Measurements from ENCODE around the gene ODF2. TPM values are rescaled to one million over a fixed set of nuclear protein-coding genes. Genes with fewer than 3 reads are reported as not detected.

The ODF2 gene
- total and polyA plus RNA-seq, 7 donors = 6.7 to 20.5 (median 9.6) TPM

Other genes starting within 250 kb of the ODF2 start
- 10 to 100 TPM; 63.5 to 85.3 (median 76.7) TPM for gene GOLGA2, start 180.0 kb upstream of the ODF2 start, total RNA-seq
- gene GOLGA2, start 180.0 kb upstream of the ODF2 start, polyA plus RNA-seq = 10 to 100 TPM; 57.2 to 79.4 (median 72.4) TPM
- gene SWI5, start 179.7 kb upstream of the ODF2 start, total RNA-seq = 10 to 100 TPM in 3 of 4 donors, 1 to 10 TPM in 1; 10.0 to 24.7 (median 13.0) TPM
- gene SWI5, start 179.7 kb upstream of the ODF2 start, polyA plus RNA-seq = 10 to 100 TPM; 20.1 to 23.0 (median 22.6) TPM
- 10 to 100 TPM; 22.2 to 38.4 (median 32.9) TPM for gene TRUB2, start 133.6 kb upstream of the ODF2 start, total RNA-seq
- 10 to 100 TPM; 20.6 to 31.8 (median 21.0) TPM for gene TRUB2, start 133.6 kb upstream of the ODF2 start, polyA plus RNA-seq
- 10 to 100 TPM; 20.0 to 26.8 (median 23.1) TPM for gene COQ4, start 133.2 kb upstream of the ODF2 start, total RNA-seq
- 10 to 100 TPM; 32.3 to 60.9 (median 45.9) TPM for gene COQ4, start 133.2 kb upstream of the ODF2 start, polyA plus RNA-seq
- gene SLC27A4, start 115.5 kb upstream of the ODF2 start, total RNA-seq = 10 to 100 TPM; 10.4 to 26.2 (median 17.9) TPM
- 10 to 100 TPM; 24.7 to 61.5 (median 40.1) TPM for gene SLC27A4, start 115.5 kb upstream of the ODF2 start, polyA plus RNA-seq
- gene URM1, start 84.6 kb upstream of the ODF2 start, total RNA-seq = 10 to 100 TPM; 34.5 to 58.7 (median 52.3) TPM
- 100 to 1,000 TPM in 1 of 3 donors, 10 to 100 TPM in 2; 57.9 to 111 (median 88.1) TPM for gene URM1, start 84.6 kb upstream of the ODF2 start, polyA plus RNA-seq
- 1 to 10 TPM; 2.2 to 6.5 (median 4.0) TPM for gene CERCAM, start 35.1 kb upstream of the ODF2 start, total RNA-seq
- gene CERCAM, start 35.1 kb upstream of the ODF2 start, polyA plus RNA-seq = 1 to 10 TPM; 1.7 to 2.5 (median 2.3) TPM
- 10 to 100 TPM; 16.1 to 25.7 (median 23.5) TPM for gene GLE1, start 48.7 kb downstream of the ODF2 start, total RNA-seq
- gene GLE1, start 48.7 kb downstream of the ODF2 start, polyA plus RNA-seq = 10 to 100 TPM; 10.3 to 29.5 (median 13.2) TPM
- 10 to 100 TPM; 42.6 to 91.4 (median 56.2) TPM for gene SPTAN1, start 96.6 kb downstream of the ODF2 start, total RNA-seq
- 10 to 100 TPM; 18.1 to 30.7 (median 26.4) TPM for gene SPTAN1, start 96.6 kb downstream of the ODF2 start, polyA plus RNA-seq
- gene DYNC2I2, start 200.8 kb downstream of the ODF2 start, total RNA-seq = 10 to 100 TPM in 2 of 4 donors, 1 to 10 TPM in 2; 6.3 to 10.3 (median 8.6) TPM
- gene DYNC2I2, start 200.8 kb downstream of the ODF2 start, polyA plus RNA-seq = 10 to 100 TPM; 19.0 to 29.1 (median 25.0) TPM
- gene SET, start 233.2 kb downstream of the ODF2 start, total RNA-seq = 100 to 1,000 TPM; 171 to 283 (median 203) TPM
- 100 to 1,000 TPM; 141 to 244 (median 230) TPM for gene SET, start 233.2 kb downstream of the ODF2 start, polyA plus RNA-seq
- gene PKN3, start 246.5 kb downstream of the ODF2 start, total RNA-seq = 1 to 10 TPM; 2.6 to 5.0 (median 3.4) TPM
- 1 to 10 TPM; 2.9 to 4.4 (median 3.1) TPM for gene PKN3, start 246.5 kb downstream of the ODF2 start, polyA plus RNA-seq